ENCODE measurements around the gene ZMAT5.
A peak's percentile ranks its signal among the peaks of the same experiment; 100 is the strongest.

ZMAT5 gene

GRCh38 chr22:29729161-29729560 lies 37.6 kb downstream of the ZMAT5 start:
- no peak overlapping the region for H3K9ac ChIP-seq (ENCODE audit: low read length)
- peaks cover 8% of the 10 kb centered on the region; the same call in 1 of the 2 replicates for H3K27me3 ChIP-seq (ENCODE audit: insufficient read depth, low read length)
- no peaks in the 10 kb centered on the region for H3F3A ChIP-seq (ENCODE audit: insufficient read depth, low read length)
- H3K79me2 ChIP-seq (ENCODE audit: insufficient read depth, low read length): no peaks in the 10 kb centered on the region
- no peaks in the 10 kb centered on the region for H3K36me3 ChIP-seq (ENCODE audit: insufficient read depth, low read length)
- H2AFZ ChIP-seq (ENCODE audit: low read length): no peak overlapping the region
- no peak overlapping the region for H3K4me2 ChIP-seq (ENCODE audit: low read length)
- H3K27ac ChIP-seq (ENCODE audit: low read depth, low read length, poor library complexity, severe bottlenecking): no peak overlapping the region
- no peaks in the 10 kb centered on the region for H3K9me3 ChIP-seq (ENCODE audit: low read length)
- H3K9me2 ChIP-seq (ENCODE audit: low read depth, low read length): no peaks in the 10 kb centered on the region
- H3K4me3 ChIP-seq (ENCODE audit: low read depth, low read length, poor library complexity, severe bottlenecking): no peak overlapping the region
- H3K4me1 ChIP-seq (ENCODE audit: insufficient read depth, low read length, severe bottlenecking): no peaks in the 10 kb centered on the region
- no peaks in the 10 kb centered on the region for H4K20me1 ChIP-seq (ENCODE audit: insufficient read depth, low read length)
- TF ChIP-seq, protein P1, sequence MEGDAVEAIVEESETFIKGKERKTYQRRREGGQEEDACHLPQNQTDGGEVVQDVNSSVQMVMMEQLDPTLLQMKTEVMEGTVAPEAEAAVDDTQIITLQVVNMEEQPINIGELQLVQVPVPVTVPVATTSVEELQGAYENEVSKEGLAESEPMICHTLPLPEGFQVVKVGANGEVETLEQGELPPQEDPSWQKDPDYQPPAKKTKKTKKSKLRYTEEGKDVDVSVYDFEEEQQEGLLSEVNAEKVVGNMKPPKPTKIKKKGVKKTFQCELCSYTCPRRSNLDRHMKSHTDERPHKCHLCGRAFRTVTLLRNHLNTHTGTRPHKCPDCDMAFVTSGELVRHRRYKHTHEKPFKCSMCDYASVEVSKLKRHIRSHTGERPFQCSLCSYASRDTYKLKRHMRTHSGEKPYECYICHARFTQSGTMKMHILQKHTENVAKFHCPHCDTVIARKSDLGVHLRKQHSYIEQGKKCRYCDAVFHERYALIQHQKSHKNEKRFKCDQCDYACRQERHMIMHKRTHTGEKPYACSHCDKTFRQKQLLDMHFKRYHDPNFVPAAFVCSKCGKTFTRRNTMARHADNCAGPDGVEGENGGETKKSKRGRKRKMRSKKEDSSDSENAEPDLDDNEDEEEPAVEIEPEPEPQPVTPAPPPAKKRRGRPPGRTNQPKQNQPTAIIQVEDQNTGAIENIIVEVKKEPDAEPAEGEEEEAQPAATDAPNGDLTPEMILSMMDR (IDR thresholded peaks at IDR 0.05; ENCODE audit: low read length): no peak
- no peak for TF ChIP-seq EZH2 (IDR thresholded peaks at IDR 0.05; ENCODE audit: borderline replicate concordance, low read length)

- Histone ChIP-seq H4K20me1 (ENCODE audit: insufficient read depth, low read length) (no peaks in the 10 kb centered on the region), H3K9ac (ENCODE audit: low read length) (no peak overlapping the region), H3K9me3 (ENCODE audit: low read length) (no peaks in the 10 kb centered on the region), H3K36me3 (ENCODE audit: insufficient read depth, low read length) (no peaks in the 10 kb centered on the region), H3K4me3 (ENCODE audit: low read depth, low read length, poor library complexity, severe bottlenecking) (no peak overlapping the region), H3F3A (ENCODE audit: insufficient read depth, low read length) (no peaks in the 10 kb centered on the region), H3K4me1 (ENCODE audit: insufficient read depth, low read length, severe bottlenecking) (no peaks in the 10 kb centered on the region), H3K79me2 (ENCODE audit: insufficient read depth, low read length) (no peaks in the 10 kb centered on the region), H3K27ac (ENCODE audit: low read depth, low read length, poor library complexity, severe bottlenecking) (no peak overlapping the region), H3K27me3 (ENCODE audit: insufficient read depth, low read length) (peaks cover 15% of the 10 kb centered on the region; the same call in 1 of the 2 replicates), H3K4me2 (ENCODE audit: low read length) (no peak overlapping the region), H3K9me2 (ENCODE audit: low read depth, low read length) (no peaks in the 10 kb centered on the region), H2AFZ (ENCODE audit: low read length) (no peak overlapping the region)
- TF ChIP-seq EZH2 (IDR thresholded peaks at IDR 0.05; ENCODE audit: borderline replicate concordance, low read length): no peak
- TF ChIP-seq, protein P1 (IDR thresholded peaks at IDR 0.05; ENCODE audit: low read length): peak; percentile 50
Observed at GRCh38 chr22:29727131-29727523, 39.7 kb downstream of the ZMAT5 start.

- Histone ChIP-seq H3K9me3 (ENCODE audit: low read length) (no peaks in the 10 kb centered on the region), H3K4me2 (ENCODE audit: low read length) (no peak overlapping the region), H3K79me2 (ENCODE audit: insufficient read depth, low read length) (no peaks in the 10 kb centered on the region), H3K4me3 (ENCODE audit: low read depth, low read length, poor library complexity, severe bottlenecking) (no peak overlapping the region), H2AFZ (ENCODE audit: low read length) (no peak overlapping the region), H4K20me1 (ENCODE audit: insufficient read depth, low read length) (no peaks in the 10 kb centered on the region), H3K36me3 (ENCODE audit: insufficient read depth, low read length) (no peaks in the 10 kb centered on the region), H3K27ac (ENCODE audit: low read depth, low read length, poor library complexity, severe bottlenecking) (no peak overlapping the region), H3K9me2 (ENCODE audit: low read depth, low read length) (no peaks in the 10 kb centered on the region), H3K4me1 (ENCODE audit: insufficient read depth, low read length, severe bottlenecking) (no peaks in the 10 kb centered on the region), H3K27me3 (ENCODE audit: insufficient read depth, low read length) (peaks cover 15% of the 10 kb centered on the region; the same call in 1 of the 2 replicates), H3F3A (ENCODE audit: insufficient read depth, low read length) (no peaks in the 10 kb centered on the region), H3K9ac (ENCODE audit: low read length) (no peak overlapping the region)
- TF ChIP-seq, protein P1 (IDR thresholded peaks at IDR 0.05; ENCODE audit: low read length): no peak
- TF ChIP-seq EZH2 (IDR thresholded peaks at IDR 0.05; ENCODE audit: borderline replicate concordance, low read length): no peak
Observed at GRCh38 chr22:29726512-29727130, 40.2 kb downstream of the ZMAT5 start.

Measured in OCI-LY1 (cell line).